Tibial nerve (tissue), 4 donors: ENCODE data around the gene EML1. TPM values are rescaled to one million over a fixed set of nuclear protein-coding genes. Genes with fewer than 3 reads are reported as not detected.

Experiments
- DNase-seq, 2 donors: peaks; one replicate each; pipeline ENCODE4 v3.0.0-alpha.2; 2019; ENCODE audit warnings: low spot score in 2 of 2
- H3K27ac ChIP-seq, 4 donors: fragments of 200-600 bp; sonication (generic) in 3 of 4; one replicate each; pipeline ENCODE4 v1.5.1; 2017 to 2019; ENCODE audit warnings: mild to moderate bottlenecking in 1 of 4
- H3K27me3 ChIP-seq, 2 donors: fragments of 200-600 bp; sonication (generic) in 1 of 2; one replicate each; pipeline versions ENCODE4 v1.5.1 to v1.6.0; 2017 to 2019
- H3K36me3 ChIP-seq, 3 donors: fragments of 200-600 bp; sonication (generic); one replicate each; pipeline ENCODE4 v1.5.1; 2018 to 2019
- H3K4me1 ChIP-seq, 4 donors: fragments of 200-600 bp; sonication (generic) in 3 of 4; one replicate each; pipeline ENCODE4 v1.5.1; 2017 to 2019
- H3K4me3 ChIP-seq, 4 donors: fragments of 200-600 bp; sonication (generic) in 3 of 4; one replicate each; pipeline ENCODE4 v1.5.1; 2017 to 2019; ENCODE audit warnings: mild to moderate bottlenecking in 1 of 4, moderate library complexity in 1 of 4
- H3K9me3 ChIP-seq, 4 donors: fragments of 200-600 bp; sonication (generic) in 3 of 4; one replicate each; pipeline ENCODE4 v1.5.1; 2017 to 2019
- EP300 ChIP-seq, 2 donors: sonication (generic); formaldehyde crosslinking; IDR thresholded peaks; one replicate each; pipeline ENCODE4 v1.6.1; 2017; ENCODE audit warnings: antibody characterized with exemption in 2 of 2, mild to moderate bottlenecking in 1 of 2
- POLR2A ChIP-seq, 2 donors: fragments of 450-650 bp; IDR thresholded peaks; one replicate each; pipeline ENCODE4 v1.6.1; 2017; ENCODE audit warnings: antibody characterized with exemption in 2 of 2, mild to moderate bottlenecking in 2 of 2, moderate library complexity in 2 of 2
- WGBS, 2 donors: methylation state at CpG; one replicate each; pipeline ENCODE4 v1.1.5; 2018; 5-methylcytosine and 5-hydroxymethylcytosine counted together
- total RNA-seq, 4 donors: library from RNA; depleted of rRNA; stranded (reverse); fragments of >200 nt; gene quantifications; one replicate each; pipeline ENCODE4 v1.1.0, GENCODE V29; 2016
- TF ChIP-seq, protein P1 (sequence below), 5 experiments: fragments of 200-600 bp in 3 of 5; fragments of 450-650 bp in 2 of 5; sonication (generic) in 3 of 5; IDR thresholded peaks; one replicate each; pipeline ENCODE4 v1.5.1; 2016 to 2019; ENCODE audit warnings: antibody characterized with exemption in 5 of 5, mild to moderate bottlenecking in 3 of 5, moderate library complexity in 2 of 5

The EML1 gene
- total RNA-seq, 4 donors from 2014 or later: 32.4 to 82.8 (median 55.2) TPM

DNA sequence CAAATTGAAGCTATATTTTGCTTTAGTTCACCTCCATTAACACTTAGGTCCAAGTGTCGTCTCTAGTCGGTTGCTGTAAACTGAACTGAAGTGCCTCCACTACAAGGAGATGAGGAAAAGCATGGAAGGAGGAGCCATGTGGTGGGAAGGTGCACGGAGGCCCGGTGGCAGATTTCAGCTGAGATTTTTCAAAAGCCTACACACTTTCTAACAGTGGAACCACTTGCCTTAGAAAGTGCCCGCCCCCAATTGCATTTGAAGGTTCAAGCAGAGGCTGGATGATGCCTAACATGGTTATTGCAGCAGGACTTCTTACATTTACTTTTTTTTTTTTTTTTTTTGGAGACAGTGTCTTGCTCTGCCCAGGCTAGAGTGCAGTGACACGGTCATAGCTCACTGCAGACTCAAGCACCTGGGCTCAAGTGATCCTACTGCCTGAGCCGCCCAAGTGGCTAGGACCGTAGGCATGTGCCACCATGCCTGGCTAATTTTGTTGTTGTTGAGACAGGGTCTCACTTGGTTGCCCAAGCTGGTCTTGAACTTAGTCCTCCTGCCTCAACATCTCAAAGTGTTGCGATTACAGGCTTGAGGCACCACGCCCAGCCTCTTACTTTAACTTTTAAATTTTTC is 27.6 kb downstream of the EML1 start:
- no peak for TF ChIP-seq EP300 (IDR thresholded peaks at IDR 0.05)
- TF ChIP-seq POLR2A (IDR thresholded peaks at IDR 0.05): no peak
- TF ChIP-seq, protein P1, sequence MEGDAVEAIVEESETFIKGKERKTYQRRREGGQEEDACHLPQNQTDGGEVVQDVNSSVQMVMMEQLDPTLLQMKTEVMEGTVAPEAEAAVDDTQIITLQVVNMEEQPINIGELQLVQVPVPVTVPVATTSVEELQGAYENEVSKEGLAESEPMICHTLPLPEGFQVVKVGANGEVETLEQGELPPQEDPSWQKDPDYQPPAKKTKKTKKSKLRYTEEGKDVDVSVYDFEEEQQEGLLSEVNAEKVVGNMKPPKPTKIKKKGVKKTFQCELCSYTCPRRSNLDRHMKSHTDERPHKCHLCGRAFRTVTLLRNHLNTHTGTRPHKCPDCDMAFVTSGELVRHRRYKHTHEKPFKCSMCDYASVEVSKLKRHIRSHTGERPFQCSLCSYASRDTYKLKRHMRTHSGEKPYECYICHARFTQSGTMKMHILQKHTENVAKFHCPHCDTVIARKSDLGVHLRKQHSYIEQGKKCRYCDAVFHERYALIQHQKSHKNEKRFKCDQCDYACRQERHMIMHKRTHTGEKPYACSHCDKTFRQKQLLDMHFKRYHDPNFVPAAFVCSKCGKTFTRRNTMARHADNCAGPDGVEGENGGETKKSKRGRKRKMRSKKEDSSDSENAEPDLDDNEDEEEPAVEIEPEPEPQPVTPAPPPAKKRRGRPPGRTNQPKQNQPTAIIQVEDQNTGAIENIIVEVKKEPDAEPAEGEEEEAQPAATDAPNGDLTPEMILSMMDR (IDR thresholded peaks at IDR 0.05): no peak
- DNase-seq: no peak
- no peaks in the 10 kb centered on the region for H3K27me3 ChIP-seq
- WGBS, 2 donors: 91% methylated on average over 10 of the region's 10 CpGs
- peaks cover 0 to 40% (median 0%) of the 10 kb centered on the region in 4 donors for H3K4me1 ChIP-seq
- no peak overlapping the region for H3K4me3 ChIP-seq
- H3K9me3 ChIP-seq: no peaks in the 10 kb centered on the region
- no peaks in the 10 kb centered on the region for H3K36me3 ChIP-seq
- no peak overlapping the region for H3K27ac ChIP-seq

DNA sequence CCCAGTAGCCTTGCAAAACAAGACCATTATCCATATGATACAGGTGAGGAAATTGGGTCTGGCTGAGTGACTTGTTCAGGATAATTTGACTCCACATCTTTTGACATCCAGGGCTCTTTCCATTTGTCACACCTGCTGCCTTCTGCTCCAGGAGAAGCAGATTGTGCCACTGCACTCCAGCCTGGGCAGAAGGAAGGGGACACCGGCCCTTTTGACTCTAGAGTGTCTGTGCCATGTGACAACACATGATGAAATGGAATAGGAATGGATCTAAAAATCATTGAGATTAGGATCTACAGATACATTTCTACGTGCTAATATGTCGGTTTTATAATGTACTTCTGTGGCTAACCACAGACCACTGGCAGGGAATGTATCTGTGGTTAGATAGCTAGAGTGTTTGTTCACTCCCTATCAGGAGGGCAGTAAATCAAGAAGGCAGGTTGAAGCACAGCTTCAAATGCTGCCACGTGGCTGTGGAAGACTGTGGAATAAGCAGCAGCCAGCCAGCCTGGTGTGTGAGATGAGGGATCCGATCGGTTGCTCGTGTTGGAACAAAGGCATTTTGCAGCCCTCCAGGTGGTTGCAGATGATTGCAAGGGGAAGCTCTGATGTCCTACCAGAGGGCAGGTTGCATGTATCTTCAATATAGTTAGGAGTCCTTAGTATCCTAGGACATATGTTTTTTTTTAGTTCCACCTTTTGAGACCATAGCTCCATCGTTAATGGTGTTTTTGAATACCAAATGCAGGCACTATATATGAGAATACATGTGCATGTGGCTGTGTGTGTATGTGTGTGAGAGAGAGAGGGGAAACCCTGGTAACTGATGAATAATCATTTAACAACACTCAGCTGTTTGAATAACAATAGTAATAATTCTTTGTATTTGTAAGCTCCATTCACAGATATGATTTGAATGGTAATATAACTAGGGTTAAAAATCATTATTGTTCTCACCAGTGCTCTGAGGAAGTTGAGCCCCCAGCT is 28.6 kb downstream of the EML1 start:
- H3K27ac ChIP-seq: no peak overlapping the region
- no peaks in the 10 kb centered on the region for H3K27me3 ChIP-seq
- no peaks in the 10 kb centered on the region for H3K9me3 ChIP-seq
- 52 to 53% methylated on average over 8 of the region's 8 CpGs for WGBS, 2 donors
- DNase-seq: no peak
- H3K36me3 ChIP-seq: no peaks in the 10 kb centered on the region
- no peak for TF ChIP-seq POLR2A (IDR thresholded peaks at IDR 0.05)
- no peak for TF ChIP-seq EP300 (IDR thresholded peaks at IDR 0.05)
- TF ChIP-seq, protein P1 (IDR thresholded peaks at IDR 0.05): no peak
- H3K4me3 ChIP-seq: no peak overlapping the region
- peaks cover 0 to 48% (median 0%) of the 10 kb centered on the region in 4 donors for H3K4me1 ChIP-seq

DNA sequence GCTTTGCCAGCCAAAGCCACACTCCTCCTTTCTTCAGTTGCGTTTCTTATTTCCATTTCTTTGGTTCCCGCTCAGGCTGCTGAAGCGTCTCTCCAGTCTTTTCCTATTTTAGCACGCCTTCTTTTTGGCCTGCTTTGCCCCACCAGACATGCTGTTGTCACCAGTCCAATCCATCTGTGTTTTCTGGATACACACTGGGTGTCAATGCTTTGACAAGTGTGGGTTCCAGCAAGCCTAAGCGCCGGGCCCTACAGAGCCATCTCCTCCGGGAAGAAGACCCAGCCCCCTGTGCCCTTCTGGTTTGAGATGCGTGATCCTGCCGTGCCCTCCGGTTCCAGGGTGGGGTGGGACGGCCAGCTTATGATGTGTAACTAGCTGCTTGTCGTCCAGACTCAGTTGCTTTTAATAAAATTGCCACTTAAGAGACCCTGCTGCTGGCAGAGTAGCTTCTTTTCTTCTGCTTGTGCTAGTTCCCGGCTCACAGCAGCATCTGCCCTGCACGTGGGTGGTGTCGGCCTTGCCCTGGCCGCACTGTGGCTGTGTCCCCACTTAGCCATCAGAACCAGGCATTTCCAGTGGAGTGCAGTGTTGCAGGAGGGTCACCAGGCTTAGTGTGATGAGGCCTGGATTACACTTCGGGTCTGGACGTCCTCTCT is 29.7 kb downstream of the EML1 start:
- H3K36me3 ChIP-seq: no peaks in the 10 kb centered on the region
- no peaks in the 10 kb centered on the region for H3K9me3 ChIP-seq
- no peaks in the 10 kb centered on the region for H3K27me3 ChIP-seq
- no peak overlapping the region for H3K4me3 ChIP-seq
- peaks cover 0 to 51% (median 0%) of the 10 kb centered on the region in 4 donors for H3K4me1 ChIP-seq
- no peak for DNase-seq
- TF ChIP-seq POLR2A (IDR thresholded peaks at IDR 0.05) (no peak), EP300 (IDR thresholded peaks at IDR 0.05) (peak in 1 of 2 donors; percentile 12)
- WGBS, 2 donors: 56 to 75% methylated on average over 17 to 18 of the region's 18 CpGs
- H3K27ac ChIP-seq: peak overlapping the region in 2 of 4 donors; percentile 18 to 26

DNA sequence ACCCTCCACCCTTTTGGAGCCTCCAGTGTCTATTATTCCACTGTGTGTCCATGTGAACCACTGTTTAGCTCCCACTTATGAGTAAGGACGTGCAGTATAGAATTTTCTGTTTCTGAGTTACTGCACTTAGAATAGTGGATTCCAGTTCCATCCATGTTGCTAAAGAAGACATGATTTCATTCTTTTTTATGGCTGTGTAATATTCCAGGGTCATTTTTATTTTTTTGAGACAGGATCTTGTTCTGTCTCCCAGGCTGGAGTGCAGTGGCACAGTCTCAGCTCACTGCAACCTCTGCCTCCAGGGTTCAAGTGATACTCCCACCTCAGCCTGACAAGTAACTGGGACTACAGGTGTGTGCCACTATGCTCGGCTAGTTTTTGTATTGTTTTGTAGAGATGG is 31.6 kb downstream of the EML1 start:
- H3K9me3 ChIP-seq: no peaks in the 10 kb centered on the region
- DNase-seq: no peak
- no peak overlapping the region for H3K4me3 ChIP-seq
- WGBS, 2 donors: 94 to 98% methylated on average over 2 of the region's 2 CpGs
- H3K36me3 ChIP-seq: no peaks in the 10 kb centered on the region
- H3K4me1 ChIP-seq: peaks cover 0 to 50% (median 0%) of the 10 kb centered on the region in 4 donors
- no peak for TF ChIP-seq POLR2A (IDR thresholded peaks at IDR 0.05)
- TF ChIP-seq EP300 (IDR thresholded peaks at IDR 0.05): no peak
- TF ChIP-seq, protein P1 (IDR thresholded peaks at IDR 0.05): no peak
- no peaks in the 10 kb centered on the region for H3K27me3 ChIP-seq
- peak overlapping the region in 2 of 4 donors; percentile 72 to 81 for H3K27ac ChIP-seq

DNA sequence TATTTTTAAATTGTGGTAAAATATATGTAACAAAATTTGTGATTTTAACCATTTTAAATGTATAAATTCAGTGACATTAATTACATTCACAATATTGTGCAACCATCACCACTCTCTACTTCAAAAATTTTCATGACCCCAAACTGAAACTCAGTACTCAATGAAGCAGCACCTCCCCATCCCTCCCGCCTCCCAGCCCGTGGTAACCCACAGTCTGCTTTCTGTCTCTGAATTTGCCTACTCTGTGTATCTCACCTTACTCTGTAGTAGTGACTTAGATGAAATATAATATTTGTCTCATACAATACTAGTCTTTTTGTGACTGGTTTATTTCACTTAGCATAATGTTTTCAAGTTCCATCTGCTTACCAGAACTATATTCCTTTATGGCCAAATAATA is 36.2 kb downstream of the EML1 start:
- Histone ChIP-seq H3K27me3 (no peaks in the 10 kb centered on the region), H3K4me3 (no peak overlapping the region), H3K27ac (no peak overlapping the region), H3K36me3 (no peaks in the 10 kb centered on the region), H3K9me3 (no peaks in the 10 kb centered on the region), H3K4me1 (peaks cover 0 to 25% (median 0%) of the 10 kb centered on the region in 4 donors)
- TF ChIP-seq, protein P1 (IDR thresholded peaks at IDR 0.05): no peak
- TF ChIP-seq POLR2A (IDR thresholded peaks at IDR 0.05): no peak
- no peak for TF ChIP-seq EP300 (IDR thresholded peaks at IDR 0.05)
- WGBS, 2 donors: 91 to 93% methylated on average over 1 to 2 of the region's 2 CpGs
- DNase-seq: no peak
